SK-N-SH (cell line): ENCODE measurements around the gene TTC6. TPM values are rescaled to one million over a fixed set of nuclear protein-coding genes. Genes with fewer than 3 reads are reported as not detected.

Experiments
- CTCF ChIA-PET: fragments of 300-600, 350-600 bp; formaldehyde crosslinking; extraction: SDS; loops from one replicate; lab custom pipeline; 2021; lab: Yijun Ruan, JAX
- POLR2A ChIA-PET: fragments of 350-600 bp; sonication (Branson Sonifier 250); formaldehyde crosslinking; extraction: SDS; loops from one replicate; lab custom pipeline; 2020; ENCODE audit warnings: antibody characterized with exemption, inconsistent platforms; lab: Yijun Ruan, JAX
- DNase-seq: peaks from one replicate; pipeline ENCODE4 v3.0.0; 2012
- H2AFZ ChIP-seq: fragments of 200-600 bp; sonication (generic); 2 replicates; pipeline ENCODE4 v1.8.1; 2016; ENCODE audit warnings: antibody characterized with exemption, mild to moderate bottlenecking, low read depth
- H3F3A ChIP-seq: fragments of 200-600 bp; sonication (generic); replicated peaks from 2 replicates; pipeline ENCODE3; 2016; ENCODE audit warnings: antibody characterized with exemption, mild to moderate bottlenecking; ENCODE audit not compliant: insufficient read depth
- H3K27ac ChIP-seq, 2 experiments: fragments of 200-500 bp in 1 of 2; fragments of 200-600 bp in 1 of 2; sonication (Bioruptor generic) in 1 of 2; sonication (generic), shearing (Covaris generic) in 1 of 2; 2 replicates each; pipeline versions ENCODE4 v1.5.1 to v1.6.1; 2014 to 2016; ENCODE audit warnings: low read depth in 2 of 2, inconsistent platforms in 1 of 2, low read length in 1 of 2, mild to moderate bottlenecking in 1 of 2, mixed read lengths in 1 of 2
- H3K27me3 ChIP-seq: fragments of 200-600 bp; sonication (generic), shearing (Covaris generic); 2 replicates; pipeline ENCODE4 v1.6.1; 2016; ENCODE audit warnings: mixed run types; ENCODE audit not compliant: insufficient read depth
- H3K36me3 ChIP-seq, 2 experiments: fragments of 200-500 bp in 1 of 2; fragments of 200-600 bp in 1 of 2; sonication (Bioruptor generic) in 1 of 2; sonication (generic) in 1 of 2; replicated peaks in 1 of 2; 2 replicates each; pipeline versions ENCODE3 to v1.5.1; 2014 to 2016; ENCODE audit warnings: low read length in 1 of 2, mild to moderate bottlenecking in 1 of 2; ENCODE audit not compliant: insufficient read depth in 2 of 2, control insufficient read depth in 1 of 2
- H3K4me1 ChIP-seq, 2 experiments: fragments of 200-500 bp in 1 of 2; fragments of 200-600 bp in 1 of 2; sonication (Bioruptor generic) in 1 of 2; sonication (generic), shearing (Covaris generic) in 1 of 2; 2 replicates each; pipeline versions ENCODE4 v1.5.1 to v1.6.1; 2014 to 2016; ENCODE audit warnings: low read depth in 1 of 2, low read length in 1 of 2, mixed run types in 1 of 2; ENCODE audit not compliant: insufficient read depth in 2 of 2, control insufficient read depth in 1 of 2
- H3K4me2 ChIP-seq: fragments of 200-600 bp; sonication (generic), shearing (Covaris generic); 2 replicates; pipeline ENCODE4 v1.6.1; 2017; ENCODE audit warnings: mixed run types
- H3K4me3 ChIP-seq, 2 experiments: fragments of 200-500 bp in 1 of 2; fragments of 200-600 bp in 1 of 2; sonication (Bioruptor generic) in 1 of 2; sonication (generic), shearing (Covaris generic) in 1 of 2; 2 replicates each; pipeline versions ENCODE4 v1.5.1 to v1.8.1; 2014 to 2016; ENCODE audit warnings: low read depth in 2 of 2, inconsistent platforms in 1 of 2, low read length in 1 of 2, mild to moderate bottlenecking in 1 of 2, mixed read lengths in 1 of 2, moderate library complexity in 1 of 2
- H3K79me2 ChIP-seq: fragments of 200-600 bp; sonication (generic); 2 replicates; pipeline ENCODE4 v1.8.1; 2017; ENCODE audit warnings: mild to moderate bottlenecking; ENCODE audit not compliant: insufficient read depth
- H3K9ac ChIP-seq: fragments of 200-600 bp; sonication (generic); 2 replicates; pipeline ENCODE4 v1.6.1; 2017; ENCODE audit warnings: mixed run types
- H3K9me2 ChIP-seq: fragments of 200-600 bp; sonication (generic); 2 replicates; pipeline ENCODE4 v1.6.1; 2017; ENCODE audit warnings: mixed run types
- H3K9me3 ChIP-seq: fragments of 200-600 bp; sonication (generic); 2 replicates; pipeline ENCODE4 v1.6.1; 2017; ENCODE audit warnings: mixed run types, mild to moderate bottlenecking, moderate library complexity
- H4K20me1 ChIP-seq: fragments of 200-600 bp; sonication (generic); 2 replicates; pipeline ENCODE4 v1.6.1; 2017; ENCODE audit warnings: mild to moderate bottlenecking, mixed run types; ENCODE audit not compliant: insufficient read depth
- CHD2 ChIP-seq: fragments of 150-350 bp; IDR thresholded peaks from 2 replicates; pipeline ENCODE4 v1.6.1; 2018; ENCODE audit warnings: low read length; ENCODE audit not compliant: partially characterized antibody
- ELF1 ChIP-seq: IDR thresholded peaks from 2 replicates; pipeline ENCODE4 v1.4.0; 2012
- EP300 ChIP-seq, 2 experiments: IDR thresholded peaks; 2 replicates each; pipeline versions ENCODE4 v1.4.0 to v1.6.1; 2012; ENCODE audit warnings: borderline replicate concordance in 1 of 2, low read depth in 1 of 2, low read length in 1 of 2
- FOXM1 ChIP-seq: IDR thresholded peaks from 2 replicates; pipeline ENCODE4 v1.4.0; 2012; ENCODE audit warnings: low read depth, mild to moderate bottlenecking
- GATA2 ChIP-seq: sonication (generic); formaldehyde crosslinking; IDR thresholded peaks from 2 replicates; pipeline ENCODE4 v1.5.0; 2020; ENCODE audit warnings: mild to moderate bottlenecking, missing genetic modification reagents
- MEF2A ChIP-seq: IDR thresholded peaks from 2 replicates; pipeline ENCODE4 v1.4.0; 2012; ENCODE audit warnings: low read depth, borderline replicate concordance
- MXI1 ChIP-seq: IDR thresholded peaks from 2 replicates; pipeline ENCODE4 v1.6.1; 2012; ENCODE audit warnings: mild to moderate bottlenecking, low read depth, low read length, improper control_type of control experiment
- NFIC ChIP-seq: IDR thresholded peaks from 2 replicates; pipeline ENCODE4 v1.4.0; 2012; ENCODE audit warnings: borderline replicate concordance
- NRF1 ChIP-seq: IDR thresholded peaks from 2 replicates; pipeline ENCODE4 v1.6.1; 2012; ENCODE audit warnings: low read depth, mild to moderate bottlenecking, low read length
- POLR2AphosphoS5 ChIP-seq: IDR thresholded peaks from 2 replicates; pipeline ENCODE4 v1.6.1; 2012; ENCODE audit warnings: low read depth, low read length
- RCOR1 ChIP-seq: fragments of 150-350 bp; IDR thresholded peaks from 2 replicates; pipeline ENCODE4 v1.6.1; 2017; ENCODE audit warnings: antibody characterized with exemption, low read length
- SIN3A ChIP-seq: IDR thresholded peaks from 2 replicates; pipeline ENCODE4 v1.6.1; 2012; ENCODE audit warnings: low read depth, mild to moderate bottlenecking, low read length, moderate library complexity, borderline replicate concordance
- SMC3 ChIP-seq: IDR thresholded peaks from 2 replicates; pipeline ENCODE4 v1.6.1; 2012; ENCODE audit warnings: low read depth, low read length, improper control_type of control experiment
- WGBS: methylation state at CpG from one replicate; pipeline ENCODE4 v1.1.6; 2017; ENCODE audit warnings: low lambda C conversion rate; 5-methylcytosine and 5-hydroxymethylcytosine counted together
- polyA plus RNA-seq, 3 experiments: library from polyadenylated mRNA; depleted of rRNA; stranded (reverse); fragments of >200 nt; gene quantifications; 2 replicates each; pipeline ENCODE4 v1.2.3, GENCODE V29; 2012
- TF ChIP-seq, protein P1 (sequence below): fragments of 150-350 bp; IDR thresholded peaks from 2 replicates; pipeline ENCODE4 v1.6.1; 2016; ENCODE audit warnings: mild to moderate bottlenecking, low read depth, low read length
- TF ChIP-seq, protein P2 (sequence below): fragments of 150-350 bp; IDR thresholded peaks from 2 replicates; pipeline ENCODE4 v1.6.1; 2017; ENCODE audit warnings: antibody characterized with exemption, low read length, low read depth, borderline replicate concordance
- TF ChIP-seq, protein P3 (sequence below): IDR thresholded peaks from 2 replicates; pipeline ENCODE4 v1.4.0; 2012; ENCODE audit warnings: low read depth, borderline replicate concordance
- TF ChIP-seq, protein P4 (sequence below): IDR thresholded peaks from 2 replicates; pipeline ENCODE4 v1.4.0; 2012; ENCODE audit warnings: low read depth
- TF ChIP-seq, protein P5 (sequence below): IDR thresholded peaks from 2 replicates; pipeline ENCODE4 v1.4.0; 2012; ENCODE audit warnings: low read depth, borderline replicate concordance
- TF ChIP-seq, protein P6 (sequence below): IDR thresholded peaks from 2 replicates; pipeline ENCODE4 v1.6.1; 2012; ENCODE audit warnings: mild to moderate bottlenecking, low read depth, low read length, moderate library complexity

TTC6 gene
- polyA plus RNA-seq, 1 of the 3 experiments (the other 2 are of a cell fraction) = not detected

DNA sequence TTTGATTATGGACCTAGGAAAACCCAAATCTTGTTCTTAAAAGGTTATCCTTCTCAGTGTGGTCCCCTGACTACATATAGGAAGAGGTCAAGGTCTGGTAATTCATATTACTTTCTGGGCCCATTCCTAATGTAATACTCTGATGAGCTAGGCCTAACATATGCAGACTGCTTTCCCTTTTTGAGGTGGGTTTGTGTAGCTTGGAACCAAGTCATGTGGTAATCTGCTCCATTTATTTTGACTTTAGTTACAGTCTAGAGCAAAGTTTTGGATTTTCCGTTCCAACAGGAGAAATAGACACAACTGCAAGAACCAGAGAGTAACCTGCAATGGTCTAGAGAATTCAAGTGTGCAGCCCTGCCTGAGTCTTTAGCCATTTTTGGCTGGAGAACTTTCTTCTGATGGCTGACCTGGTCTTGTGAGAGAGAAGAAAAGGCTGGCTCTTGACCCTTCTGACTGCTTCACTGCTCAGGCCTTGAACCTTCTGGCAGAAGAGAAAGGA, 22.5 kb downstream of the TTC6 start:
- ChIA-PET CTCF (no interaction called here), POLR2A (no interaction called here)
- no peaks in the 10 kb centered on the region for H3K79me2 ChIP-seq
- no peaks in the 10 kb centered on the region for H3F3A ChIP-seq
- H3K4me3 ChIP-seq = no peak overlapping the region
- no peak overlapping the region for H3K4me2 ChIP-seq
- no peaks in the 10 kb centered on the region for H3K9me2 ChIP-seq
- no peaks in the 10 kb centered on the region for H4K20me1 ChIP-seq
- H3K4me1 ChIP-seq = no peaks in the 10 kb centered on the region
- H3K36me3 ChIP-seq = no peaks in the 10 kb centered on the region
- no peaks in the 10 kb centered on the region for H3K9me3 ChIP-seq
- no peak for DNase-seq
- TF ChIP-seq MXI1 (no peak), ELF1 (no peak), CHD2 (no peak), GATA2 (CRISPR knock-in tag) (no peak), SMC3 (no peak), FOXM1 (no peak), SIN3A (no peak), NFIC (no peak), EP300 (IDR thresholded peaks at IDR 0.05; ENCODE audit: borderline replicate concordance in 1 of 2, low read depth in 1 of 2, low read length in 1 of 2) (no peak), NRF1 (no peak)
- TF ChIP-seq, protein P1, sequence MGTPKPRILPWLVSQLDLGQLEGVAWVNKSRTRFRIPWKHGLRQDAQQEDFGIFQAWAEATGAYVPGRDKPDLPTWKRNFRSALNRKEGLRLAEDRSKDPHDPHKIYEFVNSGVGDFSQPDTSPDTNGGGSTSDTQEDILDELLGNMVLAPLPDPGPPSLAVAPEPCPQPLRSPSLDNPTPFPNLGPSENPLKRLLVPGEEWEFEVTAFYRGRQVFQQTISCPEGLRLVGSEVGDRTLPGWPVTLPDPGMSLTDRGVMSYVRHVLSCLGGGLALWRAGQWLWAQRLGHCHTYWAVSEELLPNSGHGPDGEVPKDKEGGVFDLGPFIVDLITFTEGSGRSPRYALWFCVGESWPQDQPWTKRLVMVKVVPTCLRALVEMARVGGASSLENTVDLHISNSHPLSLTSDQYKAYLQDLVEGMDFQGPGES = no peak
- TF ChIP-seq, protein P2, sequence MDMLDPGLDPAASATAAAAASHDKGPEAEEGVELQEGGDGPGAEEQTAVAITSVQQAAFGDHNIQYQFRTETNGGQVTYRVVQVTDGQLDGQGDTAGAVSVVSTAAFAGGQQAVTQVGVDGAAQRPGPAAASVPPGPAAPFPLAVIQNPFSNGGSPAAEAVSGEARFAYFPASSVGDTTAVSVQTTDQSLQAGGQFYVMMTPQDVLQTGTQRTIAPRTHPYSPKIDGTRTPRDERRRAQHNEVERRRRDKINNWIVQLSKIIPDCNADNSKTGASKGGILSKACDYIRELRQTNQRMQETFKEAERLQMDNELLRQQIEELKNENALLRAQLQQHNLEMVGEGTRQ = no peak
- TF ChIP-seq, protein P3, sequence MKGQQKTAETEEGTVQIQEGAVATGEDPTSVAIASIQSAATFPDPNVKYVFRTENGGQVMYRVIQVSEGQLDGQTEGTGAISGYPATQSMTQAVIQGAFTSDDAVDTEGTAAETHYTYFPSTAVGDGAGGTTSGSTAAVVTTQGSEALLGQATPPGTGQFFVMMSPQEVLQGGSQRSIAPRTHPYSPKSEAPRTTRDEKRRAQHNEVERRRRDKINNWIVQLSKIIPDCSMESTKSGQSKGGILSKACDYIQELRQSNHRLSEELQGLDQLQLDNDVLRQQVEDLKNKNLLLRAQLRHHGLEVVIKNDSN = no peak
- TF ChIP-seq, all 33 proteins: peak for 0
- Histone ChIP-seq H3K27me3 (no peaks in the 10 kb centered on the region), H2AFZ (no peak overlapping the region), H3K27ac (no peak overlapping the region), H3K9ac (no peak overlapping the region)
- WGBS = 14% methylated on average over 1 of the region's 1 CpG

DNA sequence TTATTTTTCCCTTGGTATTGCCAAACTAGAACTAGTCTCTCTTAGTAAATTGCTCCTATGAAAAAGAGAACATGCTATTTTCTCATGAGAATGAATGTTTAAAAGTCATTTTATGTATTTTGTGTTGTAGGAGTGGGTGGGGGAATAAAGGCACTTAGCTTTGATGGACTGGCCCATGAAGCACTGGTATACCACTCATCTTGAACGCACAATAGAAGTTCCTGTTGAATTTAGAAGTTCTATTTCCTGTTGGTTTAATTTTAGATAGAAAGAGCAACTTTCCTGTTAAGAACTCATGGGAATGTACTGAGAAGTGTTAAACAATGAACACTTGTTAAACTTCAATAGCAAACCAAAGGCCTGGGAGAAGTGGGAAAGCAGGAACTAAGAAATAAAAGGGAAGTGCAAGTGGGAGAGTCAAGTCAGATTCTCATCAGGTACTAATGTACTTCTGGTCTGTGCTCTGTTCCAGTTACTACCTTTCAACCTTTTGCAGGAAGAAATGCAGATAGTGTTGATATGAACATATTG, 23.1 kb downstream of the TTC6 start:
- no peak overlapping the region for H3K4me3 ChIP-seq
- no peaks in the 10 kb centered on the region for H3K79me2 ChIP-seq
- ChIA-PET POLR2A (no interaction called here), CTCF (no interaction called here)
- no peaks in the 10 kb centered on the region for H3K4me1 ChIP-seq
- no peak overlapping the region for H2AFZ ChIP-seq
- H3K27me3 ChIP-seq = no peaks in the 10 kb centered on the region
- no peaks in the 10 kb centered on the region for H3K9me3 ChIP-seq
- no peaks in the 10 kb centered on the region for H3K36me3 ChIP-seq
- H4K20me1 ChIP-seq = no peaks in the 10 kb centered on the region
- H3K9me2 ChIP-seq = no peaks in the 10 kb centered on the region
- H3F3A ChIP-seq = no peaks in the 10 kb centered on the region
- no peak overlapping the region for H3K27ac ChIP-seq
- 44% methylated on average over 1 of the region's 1 CpG for WGBS
- H3K9ac ChIP-seq = no peak overlapping the region
- no peak for DNase-seq
- H3K4me2 ChIP-seq = no peak overlapping the region
- no peak for TF ChIP-seq POLR2AphosphoS5
- TF ChIP-seq, protein P4, sequence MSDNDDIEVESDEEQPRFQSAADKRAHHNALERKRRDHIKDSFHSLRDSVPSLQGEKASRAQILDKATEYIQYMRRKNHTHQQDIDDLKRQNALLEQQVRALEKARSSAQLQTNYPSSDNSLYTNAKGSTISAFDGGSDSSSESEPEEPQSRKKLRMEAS = no peak
- no peak for TF ChIP-seq RCOR1
- no peak for TF ChIP-seq CHD2
- TF ChIP-seq, protein P5, sequence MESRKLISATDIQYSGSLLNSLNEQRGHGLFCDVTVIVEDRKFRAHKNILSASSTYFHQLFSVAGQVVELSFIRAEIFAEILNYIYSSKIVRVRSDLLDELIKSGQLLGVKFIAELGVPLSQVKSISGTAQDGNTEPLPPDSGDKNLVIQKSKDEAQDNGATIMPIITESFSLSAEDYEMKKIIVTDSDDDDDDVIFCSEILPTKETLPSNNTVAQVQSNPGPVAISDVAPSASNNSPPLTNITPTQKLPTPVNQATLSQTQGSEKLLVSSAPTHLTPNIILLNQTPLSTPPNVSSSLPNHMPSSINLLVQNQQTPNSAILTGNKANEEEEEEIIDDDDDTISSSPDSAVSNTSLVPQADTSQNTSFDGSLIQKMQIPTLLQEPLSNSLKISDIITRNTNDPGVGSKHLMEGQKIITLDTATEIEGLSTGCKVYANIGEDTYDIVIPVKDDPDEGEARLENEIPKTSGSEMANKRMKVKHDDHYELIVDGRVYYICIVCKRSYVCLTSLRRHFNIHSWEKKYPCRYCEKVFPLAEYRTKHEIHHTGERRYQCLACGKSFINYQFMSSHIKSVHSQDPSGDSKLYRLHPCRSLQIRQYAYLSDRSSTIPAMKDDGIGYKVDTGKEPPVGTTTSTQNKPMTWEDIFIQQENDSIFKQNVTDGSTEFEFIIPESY = no peak
- no peak for TF ChIP-seq FOXM1
- TF ChIP-seq GATA2 (CRISPR knock-in tag) = no peak
- TF ChIP-seq MEF2A = no peak
- TF ChIP-seq, protein P6, sequence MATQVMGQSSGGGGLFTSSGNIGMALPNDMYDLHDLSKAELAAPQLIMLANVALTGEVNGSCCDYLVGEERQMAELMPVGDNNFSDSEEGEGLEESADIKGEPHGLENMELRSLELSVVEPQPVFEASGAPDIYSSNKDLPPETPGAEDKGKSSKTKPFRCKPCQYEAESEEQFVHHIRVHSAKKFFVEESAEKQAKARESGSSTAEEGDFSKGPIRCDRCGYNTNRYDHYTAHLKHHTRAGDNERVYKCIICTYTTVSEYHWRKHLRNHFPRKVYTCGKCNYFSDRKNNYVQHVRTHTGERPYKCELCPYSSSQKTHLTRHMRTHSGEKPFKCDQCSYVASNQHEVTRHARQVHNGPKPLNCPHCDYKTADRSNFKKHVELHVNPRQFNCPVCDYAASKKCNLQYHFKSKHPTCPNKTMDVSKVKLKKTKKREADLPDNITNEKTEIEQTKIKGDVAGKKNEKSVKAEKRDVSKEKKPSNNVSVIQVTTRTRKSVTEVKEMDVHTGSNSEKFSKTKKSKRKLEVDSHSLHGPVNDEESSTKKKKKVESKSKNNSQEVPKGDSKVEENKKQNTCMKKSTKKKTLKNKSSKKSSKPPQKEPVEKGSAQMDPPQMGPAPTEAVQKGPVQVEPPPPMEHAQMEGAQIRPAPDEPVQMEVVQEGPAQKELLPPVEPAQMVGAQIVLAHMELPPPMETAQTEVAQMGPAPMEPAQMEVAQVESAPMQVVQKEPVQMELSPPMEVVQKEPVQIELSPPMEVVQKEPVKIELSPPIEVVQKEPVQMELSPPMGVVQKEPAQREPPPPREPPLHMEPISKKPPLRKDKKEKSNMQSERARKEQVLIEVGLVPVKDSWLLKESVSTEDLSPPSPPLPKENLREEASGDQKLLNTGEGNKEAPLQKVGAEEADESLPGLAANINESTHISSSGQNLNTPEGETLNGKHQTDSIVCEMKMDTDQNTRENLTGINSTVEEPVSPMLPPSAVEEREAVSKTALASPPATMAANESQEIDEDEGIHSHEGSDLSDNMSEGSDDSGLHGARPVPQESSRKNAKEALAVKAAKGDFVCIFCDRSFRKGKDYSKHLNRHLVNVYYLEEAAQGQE = no peak
